GM03348 (cell line): ENCODE data around the gene AKAP1.
A peak's percentile ranks its signal among the peaks of the same experiment; 100 is the strongest.

Experiments used
- DNase-seq: peaks from one replicate; pipeline ENCODE4 v3.0.0; 2012; ENCODE audit warnings: low spot score

AKAP1 gene

GRCh38 chr17:57105591-57105990, 20.5 kb downstream of the AKAP1 start:
- DNase-seq = no peak

- DNase-seq = no peak
Measured at GRCh38 chr17:57106107-57106835, 21.2 kb downstream of the AKAP1 start.

GRCh38 chr17:57106836-57107497, 21.9 kb downstream of the AKAP1 start:
- DNase-seq = no peak

GRCh38 chr17:57107498-57108101, 22.6 kb downstream of the AKAP1 start:
- no peak for DNase-seq

GRCh38 chr17:57108671-57109392, 23.8 kb downstream of the AKAP1 start:
- no peak for DNase-seq

GRCh38 chr17:57109393-57110151, 24.5 kb downstream of the AKAP1 start:
- no peak for DNase-seq

- no peak for DNase-seq
Measured at GRCh38 chr17:57110152-57110542, 25.1 kb downstream of the AKAP1 start.

- DNase-seq = no peak
Measured at GRCh38 chr17:57110579-57111325, 25.7 kb downstream of the AKAP1 start.

- DNase-seq = no peak
Measured at GRCh38 chr17:57111386-57111785, 26.3 kb downstream of the AKAP1 start.

- no peak for DNase-seq
Measured at GRCh38 chr17:57113011-57113410, 28.0 kb downstream of the AKAP1 start.

GRCh38 chr17:57113656-57114055, 28.6 kb downstream of the AKAP1 start:
- no peak for DNase-seq

GRCh38 chr17:57114085-57114673, 29.1 kb downstream of the AKAP1 start:
- DNase-seq = peak; percentile 56

- no peak for DNase-seq
Measured at GRCh38 chr17:57115377-57115776, 30.3 kb downstream of the AKAP1 start.

GRCh38 chr17:57115916-57116315, 30.9 kb downstream of the AKAP1 start:
- no peak for DNase-seq

- no peak for DNase-seq
Measured at GRCh38 chr17:57117798-57118197, 32.8 kb downstream of the AKAP1 start.

- DNase-seq = no peak
Measured at GRCh38 chr17:57120814-57121213, 35.8 kb downstream of the AKAP1 start.

GRCh38 chr17:57121308-57122042, 36.4 kb downstream of the AKAP1 start:
- peak; percentile 73 for DNase-seq

- DNase-seq = no peak
Measured at GRCh38 chr17:57124053-57124452, 39.0 kb downstream of the AKAP1 start.

GRCh38 chr17:57125406-57125805, 40.4 kb downstream of the AKAP1 start:
- DNase-seq = no peak

- no peak for DNase-seq
Measured at GRCh38 chr17:57125866-57126265, 40.8 kb downstream of the AKAP1 start.
